ENCODE results near the gene TOGARAM2.

TOGARAM2 gene

DNA sequence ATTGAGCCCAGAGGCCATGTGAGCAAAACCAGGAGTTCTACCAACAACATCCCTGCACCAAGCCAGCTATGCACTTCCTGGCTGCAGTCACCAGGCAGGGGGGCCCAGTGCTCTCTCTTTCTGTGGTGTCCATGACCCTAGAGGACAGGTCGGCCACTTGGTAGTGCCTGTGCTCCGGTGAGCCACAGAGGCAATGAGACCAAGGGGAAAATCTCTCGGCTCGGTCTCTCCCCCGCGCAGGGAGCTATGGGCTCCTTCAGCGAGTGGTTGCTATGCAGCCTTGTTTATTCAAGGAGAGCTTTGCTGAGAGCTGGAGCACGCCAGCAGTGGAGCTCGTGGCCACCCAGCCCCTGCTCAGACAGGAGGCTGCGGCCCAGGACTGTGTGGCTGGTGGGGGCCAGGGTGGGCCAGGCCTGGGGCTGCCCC lies at the start of gene TOGARAM2:
TOGARAM2 (plus strand) TSS at position 283 of the 426 bp plus-strand sequence. CDS start 13,537 bp downstream, outside the sequence.
- Histone ChIP-seq H3K27me3 (ENCODE audit: control insufficient read depth, insufficient read depth, low read length) (no peaks in the 10 kb centered on the region), H3K4me3 (ENCODE audit: low read length) (no peak within 1 kb of the TSS), H3K9ac (ENCODE audit: low read length) (peak within 1 kb of the TSS; percentile 41), H3K4me1 (ENCODE audit: control insufficient read depth, insufficient read depth, low read length) (peaks cover 35% of the 10 kb centered on the region), H3K36me3 (ENCODE audit: control insufficient read depth, insufficient read depth, low read length) (no peaks in the 10 kb centered on the region), H3K9me3 (ENCODE audit: control insufficient read depth, low read length) (no peaks in the 10 kb centered on the region)

DNA sequence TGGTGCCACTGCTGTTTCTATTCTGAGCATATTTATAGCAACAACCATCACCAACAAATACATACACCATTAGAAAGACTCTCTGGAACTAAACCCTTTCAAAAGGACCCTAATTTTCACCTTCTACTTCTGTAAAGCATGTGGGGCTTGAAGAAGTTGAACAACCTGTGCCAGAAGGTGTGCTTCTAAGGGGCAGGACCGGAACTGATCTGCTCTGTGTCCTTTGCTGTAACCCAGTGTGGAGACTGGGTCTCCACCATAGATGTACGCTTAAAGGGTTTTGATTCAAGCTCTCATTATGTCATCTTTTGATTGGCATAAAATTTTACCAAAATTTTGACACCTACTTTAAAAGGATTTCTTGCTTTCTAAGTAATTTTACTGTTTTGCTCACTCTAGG lies 46.3 kb upstream of the TOGARAM2 start:
- Histone ChIP-seq H3K9ac (ENCODE audit: low read length) (no peak overlapping the region), H3K36me3 (ENCODE audit: control insufficient read depth, insufficient read depth, low read length) (no peaks in the 10 kb centered on the region), H3K4me1 (ENCODE audit: control insufficient read depth, insufficient read depth, low read length) (no peaks in the 10 kb centered on the region), H3K9me3 (ENCODE audit: control insufficient read depth, low read length) (no peaks in the 10 kb centered on the region), H3K4me3 (ENCODE audit: low read length) (no peak overlapping the region), H3K27me3 (ENCODE audit: control insufficient read depth, insufficient read depth, low read length) (no peaks in the 10 kb centered on the region)

DNA sequence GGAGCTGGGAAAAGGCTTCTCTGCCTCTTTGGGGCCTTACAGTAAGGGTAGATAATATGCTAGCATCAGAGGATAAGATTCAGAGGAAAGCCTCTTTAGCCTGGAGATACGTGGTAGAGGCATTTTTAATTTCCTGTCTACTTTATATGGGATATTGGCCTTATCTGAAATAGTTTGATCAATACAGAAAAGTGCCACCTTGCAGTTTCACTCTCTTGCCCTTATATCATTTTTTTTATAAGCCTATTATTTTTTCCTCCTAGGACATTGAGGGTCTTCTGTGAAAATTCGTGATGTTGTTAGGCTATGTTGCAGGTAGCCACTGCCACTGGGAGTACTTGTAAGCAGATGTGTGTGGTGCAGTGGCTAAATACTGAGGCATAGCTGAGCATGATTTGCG lies 40.1 kb upstream of the TOGARAM2 start:
- no peaks in the 10 kb centered on the region for H3K9me3 ChIP-seq (ENCODE audit: control insufficient read depth, low read length)
- H3K27me3 ChIP-seq (ENCODE audit: control insufficient read depth, insufficient read depth, low read length): no peaks in the 10 kb centered on the region
- no peaks in the 10 kb centered on the region for H3K36me3 ChIP-seq (ENCODE audit: control insufficient read depth, insufficient read depth, low read length)
- no peaks in the 10 kb centered on the region for H3K4me1 ChIP-seq (ENCODE audit: control insufficient read depth, insufficient read depth, low read length)
- H3K4me3 ChIP-seq (ENCODE audit: low read length): no peak overlapping the region
- H3K9ac ChIP-seq (ENCODE audit: low read length): no peak overlapping the region

DNA sequence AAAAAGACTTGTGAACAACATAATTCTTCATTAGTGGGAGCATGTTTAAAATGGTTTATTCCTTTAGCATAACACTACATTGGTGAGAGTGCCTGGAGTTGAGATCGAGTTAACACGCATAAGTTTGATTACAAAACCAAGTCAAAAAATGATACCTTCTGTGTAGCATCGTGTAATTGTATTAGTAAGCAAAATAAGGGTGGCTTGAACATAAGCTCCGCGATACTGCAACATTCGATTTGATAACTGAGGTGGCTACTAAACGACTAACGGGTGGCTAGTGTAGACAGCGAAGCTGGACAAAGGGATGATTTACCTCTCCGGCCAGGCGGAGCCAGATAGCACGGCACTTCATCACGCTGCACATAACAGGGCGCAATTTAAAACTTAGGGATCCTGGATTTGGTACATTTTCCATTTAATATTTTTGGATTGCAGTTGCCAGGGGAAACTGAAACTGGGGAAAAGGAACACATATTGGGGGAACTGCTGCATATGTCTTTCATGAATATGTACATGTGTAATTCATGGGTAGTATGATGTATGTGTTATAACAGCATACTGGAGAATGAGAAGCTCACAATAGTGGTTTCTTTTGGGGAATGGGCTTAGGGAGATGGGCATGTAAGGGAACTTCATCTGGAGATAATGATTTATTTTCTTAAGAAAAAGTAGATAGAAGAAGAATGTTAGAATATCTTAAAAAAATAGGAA lies 36.4 kb upstream of the TOGARAM2 start:
- H3K9ac ChIP-seq (ENCODE audit: low read length): no peak overlapping the region
- H3K4me3 ChIP-seq (ENCODE audit: low read length): no peak overlapping the region
- no peaks in the 10 kb centered on the region for H3K4me1 ChIP-seq (ENCODE audit: control insufficient read depth, insufficient read depth, low read length)
- no peaks in the 10 kb centered on the region for H3K27me3 ChIP-seq (ENCODE audit: control insufficient read depth, insufficient read depth, low read length)
- H3K9me3 ChIP-seq (ENCODE audit: control insufficient read depth, low read length): no peaks in the 10 kb centered on the region
- H3K36me3 ChIP-seq (ENCODE audit: control insufficient read depth, insufficient read depth, low read length): peaks cover 4% of the 10 kb centered on the region

DNA sequence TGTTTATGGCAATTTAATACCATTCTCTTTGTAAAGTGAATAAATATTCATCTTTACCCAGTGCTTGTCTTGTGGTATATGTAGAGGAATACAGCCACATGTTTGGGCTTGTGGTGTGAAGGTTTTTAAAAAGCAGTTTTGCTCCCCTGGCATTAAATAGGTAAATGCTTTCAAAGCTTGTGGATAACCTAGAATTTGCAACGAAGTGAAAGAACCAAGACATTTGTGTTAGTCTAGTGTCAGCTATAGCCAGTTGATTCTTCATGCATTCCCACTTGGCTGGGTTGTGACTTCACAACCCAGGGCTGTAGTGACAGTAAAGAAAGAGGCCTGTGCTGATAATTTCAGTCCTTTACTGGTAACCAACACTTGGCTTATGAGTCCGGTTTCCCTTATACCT lies 32.9 kb upstream of the TOGARAM2 start:
- H3K9me3 ChIP-seq (ENCODE audit: control insufficient read depth, low read length): no peaks in the 10 kb centered on the region
- H3K4me1 ChIP-seq (ENCODE audit: control insufficient read depth, insufficient read depth, low read length): peaks cover 17% of the 10 kb centered on the region
- H3K27me3 ChIP-seq (ENCODE audit: control insufficient read depth, insufficient read depth, low read length): no peaks in the 10 kb centered on the region
- H3K36me3 ChIP-seq (ENCODE audit: control insufficient read depth, insufficient read depth, low read length): peaks cover 4% of the 10 kb centered on the region
- H3K9ac ChIP-seq (ENCODE audit: low read length): no peak overlapping the region
- no peak overlapping the region for H3K4me3 ChIP-seq (ENCODE audit: low read length)

DNA sequence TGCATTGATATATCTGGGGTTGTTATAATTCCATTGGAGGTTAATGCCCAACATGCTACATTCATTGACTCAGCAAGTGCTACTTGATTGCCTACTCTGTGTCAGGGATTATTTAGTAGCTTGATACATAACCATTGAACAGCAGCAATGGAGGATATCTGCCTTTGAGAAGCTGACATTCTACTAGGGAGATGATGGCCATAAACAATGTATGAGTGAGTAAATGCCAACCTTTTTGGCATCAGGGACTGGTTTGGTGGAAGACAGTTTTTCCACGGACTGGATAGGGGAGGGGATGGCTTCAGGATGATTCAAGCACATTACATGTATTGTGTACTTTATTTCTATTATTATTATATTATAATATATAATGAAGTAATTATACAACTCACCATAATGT lies 31.9 kb upstream of the TOGARAM2 start:
- Histone ChIP-seq H3K9me3 (ENCODE audit: control insufficient read depth, low read length) (no peaks in the 10 kb centered on the region), H3K4me1 (ENCODE audit: control insufficient read depth, insufficient read depth, low read length) (peaks cover 17% of the 10 kb centered on the region), H3K9ac (ENCODE audit: low read length) (no peak overlapping the region), H3K4me3 (ENCODE audit: low read length) (no peak overlapping the region), H3K36me3 (ENCODE audit: control insufficient read depth, insufficient read depth, low read length) (peaks cover 4% of the 10 kb centered on the region), H3K27me3 (ENCODE audit: control insufficient read depth, insufficient read depth, low read length) (no peaks in the 10 kb centered on the region)

DNA sequence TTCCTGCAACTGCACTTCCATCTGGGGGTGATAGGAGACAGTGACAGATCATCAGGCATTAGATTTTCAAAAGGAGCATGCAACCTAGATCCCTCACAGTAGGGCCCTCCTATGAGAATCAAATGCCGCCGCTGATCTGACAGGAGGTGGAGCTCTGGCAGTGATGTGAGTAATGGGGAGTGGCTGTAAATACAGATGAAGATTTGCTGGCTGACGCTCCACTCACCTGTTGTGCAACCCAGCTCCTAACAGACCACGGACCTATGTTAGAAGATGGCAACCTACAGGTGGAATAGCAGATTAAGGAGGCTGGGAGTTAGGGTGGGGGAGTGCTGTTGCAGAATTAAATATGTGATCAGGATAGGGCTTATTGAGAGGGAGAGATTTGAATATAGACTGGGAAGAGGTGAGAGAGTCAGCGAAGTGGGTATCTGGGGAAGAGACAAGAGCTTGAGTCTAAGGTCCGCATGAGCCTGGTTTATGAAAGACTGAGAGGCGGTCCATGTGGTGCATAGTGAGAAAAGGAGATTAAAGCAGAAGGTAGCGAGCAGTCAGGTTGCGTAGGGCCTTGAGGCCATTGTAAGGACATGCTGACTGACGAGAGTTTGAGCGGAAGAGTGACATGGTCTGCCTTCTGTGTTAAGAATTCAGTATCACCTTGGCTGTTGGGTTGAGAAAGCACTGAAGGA lies 31.3 kb upstream of the TOGARAM2 start:
- H3K27me3 ChIP-seq (ENCODE audit: control insufficient read depth, insufficient read depth, low read length): no peaks in the 10 kb centered on the region
- peaks cover 4% of the 10 kb centered on the region for H3K36me3 ChIP-seq (ENCODE audit: control insufficient read depth, insufficient read depth, low read length)
- H3K4me3 ChIP-seq (ENCODE audit: low read length): no peak overlapping the region
- H3K4me1 ChIP-seq (ENCODE audit: control insufficient read depth, insufficient read depth, low read length): peaks cover 17% of the 10 kb centered on the region
- no peak overlapping the region for H3K9ac ChIP-seq (ENCODE audit: low read length)
- H3K9me3 ChIP-seq (ENCODE audit: control insufficient read depth, low read length): no peaks in the 10 kb centered on the region

DNA sequence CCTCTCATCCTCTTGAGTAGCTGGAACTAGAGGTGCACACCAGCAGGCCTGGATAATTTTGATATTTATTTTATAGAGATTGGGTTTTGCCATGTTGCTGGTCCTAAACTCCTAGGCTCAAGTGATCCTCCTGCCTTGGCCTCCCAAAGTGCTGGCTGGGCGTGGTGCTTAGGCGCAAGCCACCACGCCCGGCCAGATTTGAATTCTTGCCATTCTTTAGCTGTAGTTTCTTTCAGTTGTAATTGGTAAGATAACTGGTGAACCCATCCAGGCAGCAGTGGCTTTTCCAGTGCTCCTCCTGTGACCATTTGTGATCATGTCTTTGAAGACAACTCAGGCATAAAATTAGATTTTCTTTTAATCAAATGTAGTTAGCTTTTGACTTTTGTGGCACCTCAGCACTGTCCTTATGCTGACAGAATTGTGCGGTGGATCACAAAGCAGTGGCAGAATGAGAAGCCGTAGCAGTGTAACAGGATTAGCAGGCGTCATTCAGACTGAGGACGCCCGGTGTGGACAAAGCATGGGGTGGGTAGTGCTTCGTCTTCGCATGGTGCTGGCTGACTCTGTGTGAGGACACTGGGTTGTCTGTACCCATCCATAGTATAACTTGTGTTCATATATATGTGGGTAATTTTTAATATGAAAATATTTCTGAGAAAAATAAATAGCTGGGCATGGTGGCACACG lies 30.0 kb upstream of the TOGARAM2 start:
- Histone ChIP-seq H3K4me1 (ENCODE audit: control insufficient read depth, insufficient read depth, low read length) (peaks cover 17% of the 10 kb centered on the region), H3K27me3 (ENCODE audit: control insufficient read depth, insufficient read depth, low read length) (no peaks in the 10 kb centered on the region), H3K9me3 (ENCODE audit: control insufficient read depth, low read length) (no peaks in the 10 kb centered on the region), H3K9ac (ENCODE audit: low read length) (no peak overlapping the region), H3K36me3 (ENCODE audit: control insufficient read depth, insufficient read depth, low read length) (peaks cover 4% of the 10 kb centered on the region), H3K4me3 (ENCODE audit: low read length) (no peak overlapping the region)

DNA sequence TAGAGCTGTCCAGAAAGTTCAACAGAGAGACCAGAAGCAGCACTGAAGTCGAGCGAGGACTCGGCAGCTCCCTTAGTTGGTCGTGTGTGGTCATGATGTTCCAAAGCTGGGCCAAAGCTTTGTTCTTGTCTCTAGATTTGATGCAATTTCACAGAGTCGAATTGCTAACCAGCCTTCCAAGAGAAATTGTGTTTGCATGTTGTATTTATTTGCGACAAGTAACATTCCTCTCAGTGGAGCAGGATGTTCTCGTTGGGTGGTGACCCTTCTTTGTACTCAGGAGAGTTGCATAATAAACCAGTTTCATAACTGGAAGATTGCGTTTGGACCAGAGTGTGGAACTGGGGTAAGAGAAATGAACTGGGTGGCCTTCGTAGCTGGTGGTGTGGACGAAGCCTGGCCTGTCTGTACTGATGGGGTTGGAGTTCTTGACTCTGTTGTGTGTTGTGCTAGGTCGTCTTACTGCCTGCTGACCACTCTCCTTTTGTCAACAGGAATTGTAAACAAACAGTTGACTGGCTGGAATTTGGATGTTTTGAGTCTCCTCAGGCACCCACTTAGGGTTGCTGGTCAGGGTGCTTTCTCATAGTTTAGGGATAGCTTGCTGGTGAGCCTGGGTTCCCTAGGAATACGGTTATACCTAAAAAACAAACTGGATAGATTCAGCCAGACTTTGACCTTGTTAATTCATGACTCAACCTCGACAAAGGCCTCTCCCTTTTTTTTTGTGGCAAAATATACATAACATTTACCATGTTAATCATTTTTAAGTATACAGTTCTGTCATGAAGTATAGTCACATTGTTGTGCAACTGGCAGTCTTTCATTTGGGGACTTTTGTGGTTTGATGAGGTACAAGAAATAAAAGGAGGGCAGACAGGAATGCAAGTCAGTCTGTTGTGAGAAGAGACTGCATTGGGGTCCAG lies 28.9 kb upstream of the TOGARAM2 start:
- peak overlapping the region; percentile 7 for H3K9ac ChIP-seq (ENCODE audit: low read length)
- H3K36me3 ChIP-seq (ENCODE audit: control insufficient read depth, insufficient read depth, low read length): peaks cover 4% of the 10 kb centered on the region
- H3K9me3 ChIP-seq (ENCODE audit: control insufficient read depth, low read length): no peaks in the 10 kb centered on the region
- no peak overlapping the region for H3K4me3 ChIP-seq (ENCODE audit: low read length)
- peaks cover 17% of the 10 kb centered on the region for H3K4me1 ChIP-seq (ENCODE audit: control insufficient read depth, insufficient read depth, low read length)
- H3K27me3 ChIP-seq (ENCODE audit: control insufficient read depth, insufficient read depth, low read length): no peaks in the 10 kb centered on the region

DNA sequence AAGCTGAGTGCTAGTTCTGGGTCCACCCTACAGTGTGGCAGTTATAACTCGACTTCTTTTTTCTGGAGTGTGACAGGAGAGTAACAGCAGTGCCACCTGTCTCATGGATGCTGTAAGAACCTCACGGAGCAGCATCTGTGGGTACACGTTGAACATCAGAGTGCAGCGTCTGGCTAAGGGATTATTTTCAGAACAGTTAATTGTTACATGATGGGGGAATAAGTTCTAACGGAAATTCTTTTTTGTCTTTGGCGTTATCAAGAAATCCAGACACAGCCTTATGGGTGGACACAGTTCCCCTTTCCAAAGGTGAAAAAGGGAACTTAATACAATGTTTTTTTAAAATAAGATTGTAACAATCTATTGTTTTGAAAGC lies 28.3 kb upstream of the TOGARAM2 start:
- H3K9ac ChIP-seq (ENCODE audit: low read length): no peak overlapping the region
- no peaks in the 10 kb centered on the region for H3K9me3 ChIP-seq (ENCODE audit: control insufficient read depth, low read length)
- peaks cover 17% of the 10 kb centered on the region for H3K4me1 ChIP-seq (ENCODE audit: control insufficient read depth, insufficient read depth, low read length)
- H3K27me3 ChIP-seq (ENCODE audit: control insufficient read depth, insufficient read depth, low read length): no peaks in the 10 kb centered on the region
- H3K36me3 ChIP-seq (ENCODE audit: control insufficient read depth, insufficient read depth, low read length): peaks cover 4% of the 10 kb centered on the region
- H3K4me3 ChIP-seq (ENCODE audit: low read length): no peak overlapping the region

DNA sequence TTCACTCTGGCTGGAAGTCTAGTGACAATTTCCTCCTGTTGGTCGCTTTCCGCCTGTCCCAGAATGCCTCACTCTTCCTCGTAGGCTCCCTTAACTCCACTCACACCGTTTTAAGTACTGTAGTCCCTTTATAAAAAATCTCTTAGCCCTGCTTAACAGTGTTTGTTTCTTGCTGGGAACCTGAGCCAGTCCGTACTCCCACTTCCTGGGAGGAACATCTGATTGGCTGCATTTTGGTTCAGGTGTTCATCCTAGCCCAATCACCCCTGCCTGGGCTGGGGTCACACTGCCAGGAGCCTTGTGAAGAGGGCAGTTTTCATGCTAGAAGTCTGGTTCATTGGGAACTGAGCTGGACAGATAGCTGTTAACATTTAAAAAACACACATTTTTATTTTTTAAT lies 25.6 kb upstream of the TOGARAM2 start:
- Histone ChIP-seq H3K36me3 (ENCODE audit: control insufficient read depth, insufficient read depth, low read length) (no peaks in the 10 kb centered on the region), H3K27me3 (ENCODE audit: control insufficient read depth, insufficient read depth, low read length) (no peaks in the 10 kb centered on the region), H3K4me1 (ENCODE audit: control insufficient read depth, insufficient read depth, low read length) (peaks cover 21% of the 10 kb centered on the region), H3K9me3 (ENCODE audit: control insufficient read depth, low read length) (no peaks in the 10 kb centered on the region), H3K9ac (ENCODE audit: low read length) (no peak overlapping the region), H3K4me3 (ENCODE audit: low read length) (no peak overlapping the region)

Measured in mucosa of stomach (tissue), 1 donor.